ENCODE results near the gene GPSM3.
"Not testable (repeated sequence)": the region's sequence is repeated elsewhere in the genome, so short reads cannot be mapped to it uniquely, and the experiment has no call there.

The GPSM3 gene, protein sequence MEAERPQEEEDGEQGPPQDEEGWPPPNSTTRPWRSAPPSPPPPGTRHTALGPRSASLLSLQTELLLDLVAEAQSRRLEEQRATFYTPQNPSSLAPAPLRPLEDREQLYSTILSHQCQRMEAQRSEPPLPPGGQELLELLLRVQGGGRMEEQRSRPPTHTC

DNA sequence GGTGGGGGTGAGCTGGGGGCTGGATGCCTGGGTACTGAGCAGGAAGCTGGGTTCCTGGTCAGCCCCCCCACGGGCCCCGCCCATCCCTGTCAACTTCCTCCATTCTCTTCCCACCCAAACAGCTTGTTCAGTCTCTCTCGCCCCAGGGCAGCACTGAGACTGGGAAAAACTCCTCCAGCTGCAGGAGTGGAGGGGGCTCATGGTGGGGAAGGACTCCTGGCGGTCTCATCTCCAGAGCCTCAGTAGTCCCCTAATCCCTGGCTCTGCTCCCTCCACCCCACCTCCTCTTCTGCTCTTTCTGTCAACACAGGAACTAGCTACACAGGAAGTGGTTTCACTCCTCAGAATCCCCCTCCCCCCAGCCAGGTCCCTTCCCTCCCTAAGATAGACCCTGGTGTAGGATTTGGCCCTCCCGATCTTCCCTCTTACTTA is at the start of gene GPSM3:
TSS of gene GPSM3 (minus strand) at position 36 of the 432 bp plus-strand sequence. CDS start 130 bp downstream, outside the sequence.
- DNase-seq: peak; percentile 81

GRCh38 chr6:32240686-32241085 is 48.2 kb upstream of the GPSM3 start:
- DNase-seq: no peak

DNA sequence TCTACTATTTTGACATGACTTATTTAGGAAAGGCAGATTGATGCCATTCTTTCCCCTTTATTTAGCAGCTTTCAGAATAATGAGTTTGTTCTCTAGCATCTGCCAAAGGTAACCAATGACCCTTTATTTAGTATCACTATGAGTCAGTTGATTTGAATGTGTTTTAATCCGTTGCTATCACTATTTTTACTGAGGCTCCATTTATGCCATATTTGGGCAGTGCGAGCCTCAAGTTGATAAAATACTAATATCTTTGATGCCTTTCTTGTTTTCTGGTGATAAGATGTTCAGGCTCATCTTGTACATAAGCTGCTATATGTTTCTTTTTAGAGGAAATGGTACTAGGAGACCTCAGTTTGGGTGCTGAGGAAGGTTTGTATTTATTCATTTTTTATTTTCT is 47.0 kb upstream of the GPSM3 start:
- no peak for DNase-seq

DNA sequence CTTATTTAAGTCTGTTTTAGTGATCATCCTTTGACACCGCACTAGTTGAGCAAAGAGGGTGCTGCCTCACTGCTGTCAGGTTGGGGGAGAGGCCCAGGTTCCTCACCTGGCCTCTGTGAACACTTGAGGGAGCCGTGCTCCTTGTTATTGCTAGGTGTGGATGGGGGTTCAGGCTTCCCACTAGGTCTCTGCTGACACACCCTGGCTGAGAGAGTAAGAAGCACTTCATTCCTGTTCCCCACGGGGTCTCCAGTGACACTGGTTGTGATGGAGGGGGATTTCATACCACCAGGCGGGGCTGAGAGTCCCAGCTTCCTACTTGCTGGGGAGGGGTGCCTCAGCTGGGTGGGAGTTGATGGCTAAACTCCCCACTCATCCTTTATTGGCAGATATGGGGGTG is 42.5 kb upstream of the GPSM3 start:
- DNase-seq: no peak

DNA sequence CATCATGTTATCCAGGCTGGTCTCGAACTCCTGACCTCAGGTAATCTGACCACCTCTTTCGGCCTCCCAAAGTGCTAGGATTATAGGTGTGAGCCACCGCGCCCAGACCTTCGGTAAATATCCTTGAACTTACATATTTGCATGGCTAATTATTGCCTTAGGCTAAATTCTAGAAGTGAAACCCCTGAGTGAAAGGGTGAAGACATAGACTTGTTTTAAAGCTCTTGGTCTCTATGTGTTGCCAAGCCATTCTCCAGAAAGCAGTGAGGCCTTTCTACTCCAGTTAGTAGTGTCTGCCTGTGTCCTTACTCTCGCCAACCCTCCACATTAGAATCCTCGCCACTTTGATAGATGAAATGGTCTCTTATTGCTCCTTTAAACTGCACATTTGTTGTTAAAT is 34.0 kb upstream of the GPSM3 start:
- no peak for DNase-seq

- DNase-seq: no peak
Observed at GRCh38 chr6:32224696-32225095, 32.3 kb upstream of the GPSM3 start.

DNA sequence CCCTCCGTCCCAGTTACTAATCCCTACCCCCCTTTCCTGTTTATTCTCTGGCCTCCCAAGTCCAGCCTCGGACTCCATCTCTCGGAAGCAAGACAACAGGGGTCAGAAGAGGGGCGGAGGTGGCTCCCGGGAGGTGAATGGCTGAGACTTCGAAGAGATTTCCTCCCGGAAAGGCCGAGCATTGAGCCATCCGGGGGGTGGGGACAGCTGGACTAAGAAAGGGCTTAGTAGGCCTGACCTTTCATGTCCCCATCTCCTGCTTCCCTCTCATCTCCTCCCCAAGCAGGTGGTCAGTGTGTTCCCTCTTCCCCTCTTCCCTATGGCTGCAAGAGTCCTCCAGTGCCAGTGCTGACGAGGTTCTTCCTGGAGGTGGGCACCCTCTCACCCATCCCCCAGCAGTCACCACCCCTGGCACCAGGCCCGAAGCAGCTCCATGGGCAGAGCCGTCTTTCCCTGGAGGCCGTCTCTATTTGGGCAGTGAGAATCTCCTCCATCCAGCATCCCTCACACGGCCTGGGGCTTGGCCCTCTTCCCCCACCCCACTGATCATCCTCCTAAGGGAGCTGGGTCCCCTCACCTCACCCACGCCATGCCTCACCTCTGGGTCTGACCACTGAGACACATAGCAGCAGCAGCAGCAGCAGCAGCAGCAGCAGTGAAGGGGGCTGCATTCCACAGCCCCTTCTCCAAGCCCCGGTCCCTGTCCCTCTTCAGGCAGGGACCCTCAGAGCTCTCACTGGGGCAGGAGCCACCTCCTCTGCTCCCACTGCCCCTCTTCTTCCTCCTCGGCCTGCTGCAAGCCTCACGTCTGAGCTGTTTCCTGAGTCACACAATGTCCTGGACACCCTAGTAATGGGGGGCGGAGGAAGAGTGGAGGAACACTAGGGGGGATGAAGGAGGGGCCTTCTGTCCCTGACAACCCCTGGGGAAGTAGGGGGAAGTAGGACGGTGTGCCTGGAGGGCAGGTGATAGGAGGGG is 31.1 kb upstream of the GPSM3 start, which contains the start of gene NOTCH4:
TSS of gene NOTCH4 (minus strand) at position 810 of the 978 bp plus-strand sequence. CDS start at position 671, 139 bp downstream.
- no peak for DNase-seq

GRCh38 chr6:32222333-32223230 is 30.1 kb upstream of the GPSM3 start:
- no peak for DNase-seq

DNA sequence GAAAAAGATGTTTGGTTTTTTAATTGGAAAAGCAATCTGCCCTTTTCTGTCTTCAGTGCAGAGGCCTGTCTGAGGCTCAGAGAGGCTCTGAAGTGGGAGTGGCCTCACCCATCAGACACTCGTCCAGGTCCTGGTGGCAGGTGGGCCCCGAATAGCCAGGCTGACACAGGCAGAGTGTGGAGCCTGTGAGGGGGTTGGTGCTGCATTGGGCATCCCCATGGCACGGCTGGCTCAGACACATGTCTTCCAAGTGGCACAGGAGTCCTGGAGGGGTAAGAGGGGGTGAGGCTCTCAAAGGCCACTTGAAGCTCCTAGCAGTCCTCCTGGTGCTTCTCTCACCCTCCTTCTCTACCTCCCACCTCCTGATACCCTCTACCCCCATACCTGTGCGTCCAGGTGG is 27.6 kb upstream of the GPSM3 start:
- DNase-seq: no peak

DNA sequence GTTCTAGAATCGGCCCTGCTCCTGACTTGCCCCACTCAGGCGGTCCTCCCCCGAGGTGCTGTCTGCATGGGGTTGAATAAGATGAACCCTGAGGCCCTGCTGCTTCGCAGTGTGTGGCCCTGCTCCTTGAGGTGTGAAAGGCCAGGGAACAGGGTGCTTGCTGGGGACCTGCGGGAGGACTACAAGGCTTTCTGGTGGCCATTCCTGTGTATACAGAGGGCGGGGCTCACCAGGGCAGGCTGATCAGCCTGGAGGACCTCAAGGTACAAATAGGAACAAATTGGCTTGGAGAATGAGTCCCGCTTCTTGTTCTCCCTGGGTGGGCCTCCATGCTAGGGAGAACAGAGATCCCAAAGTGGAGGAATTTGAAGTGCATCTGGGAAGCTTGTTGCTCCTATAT is 25.7 kb upstream of the GPSM3 start:
- DNase-seq: no peak

DNA sequence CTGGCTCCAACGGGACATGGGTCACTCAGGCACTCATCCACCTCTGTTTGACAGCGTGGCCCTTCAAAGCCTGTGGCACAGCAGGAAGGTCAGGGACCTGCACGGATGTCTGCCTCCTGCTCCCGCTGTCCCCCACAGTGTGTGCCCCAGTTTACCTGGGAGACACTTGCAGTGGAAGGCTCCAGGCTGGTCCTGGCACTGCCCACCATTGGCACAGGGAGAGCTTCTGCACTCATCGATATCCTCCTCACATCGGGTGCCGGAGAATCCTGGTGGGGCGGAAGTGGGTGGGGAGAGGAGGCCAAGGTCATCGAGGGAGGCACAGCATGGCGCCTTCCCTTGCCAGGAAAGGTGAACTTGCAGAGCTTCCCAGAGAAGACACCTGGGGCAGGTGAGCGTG is 24.6 kb upstream of the GPSM3 start:
- DNase-seq: no peak

DNA sequence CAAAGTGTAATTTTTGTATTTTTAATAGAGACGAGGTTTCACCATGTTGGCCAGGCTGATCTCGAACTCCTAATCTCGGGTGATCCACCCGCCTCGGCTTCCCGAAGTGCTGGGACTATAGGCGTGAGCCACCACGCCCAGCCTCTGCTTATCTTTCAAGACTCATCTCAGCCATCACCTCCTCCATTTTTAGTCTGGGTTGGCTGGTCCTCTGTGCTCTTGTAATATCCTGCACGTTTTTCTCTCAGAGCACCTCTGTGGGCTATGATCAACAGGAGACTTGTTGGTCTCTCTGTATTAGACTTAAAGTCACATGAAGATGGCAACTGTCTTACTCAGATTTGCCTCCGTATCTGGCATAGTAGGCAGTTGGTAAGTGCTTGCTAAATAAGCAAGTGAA is 23.8 kb upstream of the GPSM3 start:
- peak; percentile 48 for DNase-seq

DNA sequence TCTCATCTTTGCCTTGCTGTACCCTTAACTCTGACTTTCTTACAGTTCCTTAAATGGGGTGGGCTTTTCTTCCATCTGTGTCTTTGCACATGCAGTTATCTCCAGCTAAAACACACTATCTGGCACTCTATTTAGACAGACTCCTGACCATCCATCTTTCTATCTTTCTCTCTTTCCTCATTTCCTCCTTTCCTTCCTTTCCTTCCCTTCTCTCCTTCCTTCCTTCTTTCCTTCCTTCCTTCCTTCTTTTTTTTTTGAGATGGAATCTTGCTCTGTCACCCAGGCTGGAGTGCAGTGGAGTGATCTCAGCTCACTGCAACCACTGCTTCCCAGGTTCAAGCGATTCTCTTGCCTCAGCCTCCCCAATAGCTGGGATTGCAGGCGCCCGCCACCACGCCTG is 23.2 kb upstream of the GPSM3 start:
- DNase-seq: no peak

DNA sequence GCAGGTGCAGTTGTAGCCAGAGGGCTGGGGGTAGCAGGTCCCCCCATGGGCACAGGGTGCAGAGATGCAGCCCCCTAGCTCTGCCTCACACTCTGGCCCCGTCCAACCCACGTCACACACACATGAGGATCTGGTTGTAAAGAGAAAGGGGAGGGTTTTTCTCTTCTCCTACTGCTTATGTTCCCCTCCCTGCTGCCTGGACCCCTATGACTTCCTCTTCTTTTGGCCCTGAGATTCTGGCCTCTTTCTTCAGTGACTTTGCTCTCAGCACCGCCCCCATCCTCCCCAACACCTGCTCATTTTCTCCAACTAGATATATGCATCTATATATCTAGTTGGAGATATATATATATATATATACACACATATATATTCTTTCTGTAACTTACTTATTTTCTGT is 21.7 kb upstream of the GPSM3 start:
- DNase-seq: peak; percentile 9

GRCh38 chr6:32213649-32214048 is 21.2 kb upstream of the GPSM3 start:
- no peak for DNase-seq

DNA sequence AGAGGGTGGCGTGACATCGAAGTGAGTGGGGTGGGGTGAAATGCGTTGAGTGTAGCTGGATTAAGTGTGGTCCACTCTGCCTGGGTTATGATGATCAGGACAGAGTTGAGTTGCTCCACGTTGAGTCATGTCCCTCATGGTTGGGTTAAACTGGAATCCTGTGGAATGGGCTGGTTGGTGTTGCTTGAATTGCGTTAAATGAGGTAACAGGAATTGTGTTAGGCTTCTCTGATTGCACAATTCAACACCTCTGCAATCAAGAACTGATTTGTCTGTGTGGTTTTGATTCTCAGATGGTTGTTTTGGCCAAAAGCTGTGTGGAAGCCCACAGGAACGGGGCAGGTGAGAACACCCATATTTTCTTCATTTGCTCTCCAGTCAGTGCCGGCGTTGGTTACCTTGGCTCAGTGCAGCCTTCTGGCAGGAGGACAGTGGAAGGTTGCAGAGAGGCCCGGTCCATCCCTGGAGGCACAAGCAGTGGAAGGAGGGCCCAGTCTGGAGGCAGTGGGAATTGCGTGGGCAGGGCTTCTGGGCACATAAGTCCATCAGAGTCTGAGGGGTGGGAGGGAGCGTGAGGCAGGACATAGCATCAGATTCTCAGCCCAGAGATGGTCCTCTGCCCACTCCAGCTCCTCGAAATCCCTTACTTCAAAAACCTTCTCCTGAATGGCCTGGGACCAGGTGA is 19.8 kb upstream of the GPSM3 start:
- no peak for DNase-seq

GRCh38 chr6:32211432-32211831 is 19.0 kb upstream of the GPSM3 start:
- not testable (repeated sequence) for DNase-seq

- DNase-seq: no peak
Observed at GRCh38 chr6:32210191-32210601, 17.8 kb upstream of the GPSM3 start.

GRCh38 chr6:32208996-32209395 is 16.6 kb upstream of the GPSM3 start:
- no peak for DNase-seq

- no peak for DNase-seq
Observed at GRCh38 chr6:32204268-32204715, 11.8 kb upstream of the GPSM3 start.

DNA sequence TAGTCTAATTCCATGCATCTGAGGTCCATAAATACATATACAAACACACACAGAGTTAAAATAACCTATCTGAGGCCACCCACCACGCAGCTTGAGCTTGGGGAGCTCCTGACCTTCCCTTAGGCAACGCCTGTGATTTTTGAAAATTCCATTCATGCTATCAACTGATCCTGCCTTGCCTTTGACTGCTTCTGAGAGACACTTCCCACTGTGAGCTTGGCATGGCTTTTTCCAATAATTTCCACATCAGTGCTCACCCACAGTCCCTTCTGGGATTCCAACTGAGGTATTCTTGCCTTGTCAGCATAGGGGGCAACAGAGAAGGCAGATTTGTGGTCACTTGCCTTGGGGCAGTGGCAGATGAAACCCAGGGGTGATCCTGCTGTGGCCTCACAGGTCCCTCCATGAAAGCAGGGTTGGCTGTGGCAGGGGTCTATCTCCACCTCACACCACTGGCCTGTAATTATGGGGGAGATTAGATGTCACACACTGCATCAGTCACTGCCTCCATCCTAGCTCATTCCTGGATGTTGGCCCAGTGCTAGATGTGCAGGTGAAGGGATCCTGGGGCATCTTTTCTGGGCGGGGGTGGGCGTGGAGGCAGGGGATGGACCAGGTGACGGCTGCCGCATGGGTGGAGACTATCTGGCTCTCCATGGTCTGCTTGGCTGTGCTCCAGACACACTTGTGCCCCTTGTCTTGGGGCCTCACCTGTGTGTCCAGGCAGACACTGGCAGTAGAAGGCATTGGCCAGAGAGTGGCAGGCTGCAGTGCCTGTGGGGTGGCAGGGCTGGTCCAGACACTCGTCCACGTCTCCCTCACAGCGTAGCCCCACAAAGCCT is 11.2 kb upstream of the GPSM3 start:
- no peak for DNase-seq

Measured in hematopoietic multipotent progenitor cell treated with erythropoietin and hydrocortisone succinate and interleukin-3 and kit ligand, for 6 days (in vitro differentiated cells).